Lower lobe of right lung (tissue), 2 donors: Measurements from ENCODE around the gene ELOVL7. TPM values are rescaled to one million over a fixed set of nuclear protein-coding genes. Genes with fewer than 3 reads are reported as not detected.
"Not testable (repeated sequence)": the region's sequence is repeated elsewhere in the genome, so short reads cannot be mapped to it uniquely, and the experiment has no call there.

Experiments used
- ATAC-seq, 2 donors: fragments of 200-7000 bp; cut with Tn5 transposase; one replicate each; pipeline ENCODE4 v1.9.1; 2020 to 2022; ENCODE audit warnings: mild to moderate bottlenecking in 2 of 2, moderate library complexity in 2 of 2
- DNase-seq: peaks from one replicate; pipeline ENCODE4 v3.0.0-alpha.2; 2020
- H3K27ac ChIP-seq: fragments of 200-600 bp; one replicate; pipeline ENCODE4 v1.8.0; 2022
- H3K27me3 ChIP-seq: fragments of 200-600 bp; one replicate; pipeline ENCODE4 v1.8.0; 2022; ENCODE audit warnings: low read depth
- H3K36me3 ChIP-seq: fragments of 200-600 bp; one replicate; pipeline ENCODE4 v1.8.0; 2022; ENCODE audit warnings: mild to moderate bottlenecking
- H3K4me1 ChIP-seq: fragments of 200-600 bp; one replicate; pipeline ENCODE4 v1.8.0; 2022
- H3K4me3 ChIP-seq: fragments of 200-600 bp; one replicate; pipeline ENCODE4 v1.8.0; 2022; ENCODE audit warnings: mild to moderate bottlenecking
- H3K9me3 ChIP-seq: fragments of 200-600 bp; one replicate; pipeline ENCODE4 v1.8.0; 2022
- intact Hi-C: fragments of 100-400 bp; cut with DNase I; formaldehyde crosslinking; loops from one replicate; pipeline ENCODE4 v1.11.0; 2022
- total RNA-seq: library from RNA; stranded (reverse); fragmentation: NEBNext Ultra II Directional; extraction: Animal tissue kit (Norgen Biotek cat#: 25700); gene quantifications from one replicate; pipeline ENCODE4 v1.2.1, GENCODE V29; 2021
- TF ChIP-seq, protein P1 (sequence below): fragments of 200-600 bp; IDR thresholded peaks from one replicate; pipeline ENCODE4 v1.8.0; 2022; ENCODE audit warnings: antibody characterized with exemption, mild to moderate bottlenecking
- donor health status: DM: no; HTN: yes; CAD: no; lungs with severe emphysema.

The ELOVL7 gene
- total RNA-seq, 1 donor from 2014 or later: 5.8 TPM

DNA sequence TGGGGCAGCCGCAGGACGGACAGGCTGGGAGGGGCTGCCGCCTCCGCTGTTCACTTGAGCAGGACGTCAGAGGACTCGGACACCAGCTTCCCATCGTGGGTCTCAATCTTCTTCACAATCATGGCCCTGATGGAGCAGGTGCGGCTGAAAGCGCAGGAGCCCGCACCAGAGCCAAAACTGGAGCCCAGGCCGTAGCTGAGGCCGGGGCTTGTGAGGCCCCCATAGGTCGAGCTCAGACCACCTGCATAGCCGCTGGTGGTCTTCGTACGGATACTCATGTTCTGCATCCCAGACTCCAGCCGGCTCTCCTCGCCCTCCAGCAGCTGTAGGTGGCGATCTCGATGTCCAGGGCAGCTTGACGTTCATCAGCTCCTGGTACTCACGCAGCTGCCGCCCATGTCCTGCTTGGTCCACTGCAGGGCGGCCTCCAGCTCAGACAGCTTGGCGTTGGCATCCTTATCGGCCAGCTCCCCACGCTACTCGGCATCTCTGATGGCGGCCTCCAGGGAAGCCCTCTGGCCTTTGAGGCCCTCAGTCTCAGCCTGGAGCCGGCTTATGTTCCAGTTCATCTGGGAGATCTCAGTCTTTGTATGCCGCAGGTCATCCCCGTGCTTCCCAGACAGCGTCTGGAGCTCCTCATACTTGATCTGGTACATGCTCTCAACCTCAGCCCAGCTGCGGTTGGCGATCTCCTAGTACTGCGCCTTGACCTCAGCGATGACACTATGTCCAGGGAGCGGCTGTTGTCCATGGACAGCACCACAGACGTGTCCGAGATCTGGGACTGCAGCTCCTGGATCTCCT is 100.4 kb downstream of the ELOVL7 start:
- no peak for DNase-seq
- intact Hi-C loops: no loop called here
- H3K27ac ChIP-seq: no peak overlapping the region

DNA sequence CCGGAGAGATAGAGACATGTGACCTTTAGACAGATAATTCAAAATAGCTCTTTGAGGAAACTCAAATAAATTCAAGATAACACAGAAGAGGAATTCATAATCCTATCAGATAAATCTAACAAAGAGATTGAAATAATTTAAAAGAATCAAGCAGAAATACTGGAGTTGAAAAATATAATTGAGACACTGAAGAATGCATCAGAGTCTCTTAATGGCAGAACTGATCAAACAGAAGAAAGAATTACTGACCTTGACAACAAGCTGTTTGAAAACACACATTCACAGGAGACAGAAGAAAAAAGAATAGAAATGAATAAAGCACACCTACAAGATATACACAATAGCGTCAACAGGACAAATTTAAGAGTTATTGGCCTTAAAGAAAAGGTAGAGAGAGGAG is 103.7 kb downstream of the ELOVL7 start:
- intact Hi-C loops: no loop called here
- no peak overlapping the region for H3K4me3 ChIP-seq
- H3K27ac ChIP-seq: no peak overlapping the region
- no peaks in the 10 kb centered on the region for H3K9me3 ChIP-seq
- DNase-seq (no peak), ATAC-seq (no peak)
- H3K27me3 ChIP-seq: no peaks in the 10 kb centered on the region
- no peaks in the 10 kb centered on the region for H3K36me3 ChIP-seq
- TF ChIP-seq, protein P1, sequence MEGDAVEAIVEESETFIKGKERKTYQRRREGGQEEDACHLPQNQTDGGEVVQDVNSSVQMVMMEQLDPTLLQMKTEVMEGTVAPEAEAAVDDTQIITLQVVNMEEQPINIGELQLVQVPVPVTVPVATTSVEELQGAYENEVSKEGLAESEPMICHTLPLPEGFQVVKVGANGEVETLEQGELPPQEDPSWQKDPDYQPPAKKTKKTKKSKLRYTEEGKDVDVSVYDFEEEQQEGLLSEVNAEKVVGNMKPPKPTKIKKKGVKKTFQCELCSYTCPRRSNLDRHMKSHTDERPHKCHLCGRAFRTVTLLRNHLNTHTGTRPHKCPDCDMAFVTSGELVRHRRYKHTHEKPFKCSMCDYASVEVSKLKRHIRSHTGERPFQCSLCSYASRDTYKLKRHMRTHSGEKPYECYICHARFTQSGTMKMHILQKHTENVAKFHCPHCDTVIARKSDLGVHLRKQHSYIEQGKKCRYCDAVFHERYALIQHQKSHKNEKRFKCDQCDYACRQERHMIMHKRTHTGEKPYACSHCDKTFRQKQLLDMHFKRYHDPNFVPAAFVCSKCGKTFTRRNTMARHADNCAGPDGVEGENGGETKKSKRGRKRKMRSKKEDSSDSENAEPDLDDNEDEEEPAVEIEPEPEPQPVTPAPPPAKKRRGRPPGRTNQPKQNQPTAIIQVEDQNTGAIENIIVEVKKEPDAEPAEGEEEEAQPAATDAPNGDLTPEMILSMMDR: no peak
- no peaks in the 10 kb centered on the region for H3K4me1 ChIP-seq

More for the DNA sequence above, 100.4 kb downstream of the ELOVL7 start:
- Histone ChIP-seq H3K27me3 (no peaks in the 10 kb centered on the region), H3K4me1 (no peaks in the 10 kb centered on the region), H3K9me3 (no peaks in the 10 kb centered on the region), H3K36me3 (no peaks in the 10 kb centered on the region), H3K4me3 (no peak overlapping the region)
- TF ChIP-seq, protein P1: no peak
- ATAC-seq: no peak

DNA sequence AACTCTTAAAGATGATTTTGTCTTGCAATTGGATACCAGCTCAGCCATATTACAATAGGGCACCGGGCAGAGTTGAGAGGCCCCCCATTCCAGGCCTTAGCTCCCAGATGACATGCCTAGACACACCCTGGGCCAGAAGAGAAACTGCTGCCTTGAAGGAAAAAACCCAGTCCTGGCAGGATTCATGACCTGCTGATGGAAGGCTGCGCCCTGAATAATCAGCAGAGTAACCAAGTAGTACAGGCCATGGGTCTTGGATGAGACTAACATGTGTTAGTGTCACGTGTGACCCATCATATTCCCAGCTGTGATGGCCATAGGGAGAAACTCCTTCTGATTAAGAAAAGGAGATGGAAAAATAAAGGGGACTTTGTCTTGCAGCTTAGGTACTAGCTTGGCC is 105.1 kb downstream of the ELOVL7 start:
- Histone ChIP-seq H3K9me3 (no peaks in the 10 kb centered on the region), H3K4me3 (no peak overlapping the region), H3K4me1 (no peaks in the 10 kb centered on the region), H3K27ac (no peak overlapping the region), H3K36me3 (no peaks in the 10 kb centered on the region), H3K27me3 (no peaks in the 10 kb centered on the region)
- TF ChIP-seq, protein P1: no peak
- ATAC-seq: no peak
- intact Hi-C loops: no loop called here
- no peak for DNase-seq

DNA sequence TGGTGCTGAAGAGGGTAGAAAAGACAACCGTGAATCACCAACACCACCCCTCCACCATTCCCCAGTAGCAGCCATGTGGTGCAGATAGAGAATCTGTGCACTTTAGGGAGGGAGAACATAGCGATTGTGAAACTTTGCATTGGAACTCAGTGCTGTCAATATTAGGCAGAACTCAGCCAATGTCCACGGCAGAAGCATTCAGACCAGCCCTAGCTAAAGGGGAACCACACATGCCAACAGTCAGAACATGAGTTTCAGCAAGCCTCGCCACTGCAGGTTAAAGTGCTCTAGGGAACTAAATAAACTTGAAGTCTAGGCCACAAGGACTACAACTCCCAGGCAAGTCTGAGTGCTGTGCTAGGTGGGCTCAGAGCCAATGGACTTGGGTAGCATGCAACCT is 105.6 kb downstream of the ELOVL7 start:
- Histone ChIP-seq H3K27ac (no peak overlapping the region), H3K4me1 (no peaks in the 10 kb centered on the region), H3K9me3 (no peaks in the 10 kb centered on the region), H3K4me3 (no peak overlapping the region), H3K36me3 (no peaks in the 10 kb centered on the region), H3K27me3 (no peaks in the 10 kb centered on the region)
- ATAC-seq (no peak), DNase-seq (no peak)
- TF ChIP-seq, protein P1: no peak
- intact Hi-C loops: no loop called here

DNA sequence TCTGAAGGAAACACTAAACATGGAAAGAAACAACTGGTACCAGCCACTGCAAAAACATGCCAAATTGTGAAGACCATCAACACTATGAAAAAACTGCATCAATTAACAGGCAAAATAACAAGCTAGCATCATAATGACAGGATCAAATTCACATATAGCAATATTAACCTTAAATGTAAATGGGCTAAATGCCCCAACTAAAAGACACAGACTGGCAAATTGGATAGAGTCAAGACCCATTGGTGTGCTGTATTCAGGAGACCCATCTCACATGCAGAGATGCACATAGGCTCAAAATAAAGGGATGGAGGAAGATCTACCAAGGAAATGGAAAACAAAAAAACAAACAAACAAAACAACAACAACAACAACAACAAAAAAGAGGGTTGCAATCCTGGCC is 113.2 kb downstream of the ELOVL7 start:
- H3K27me3 ChIP-seq, H3K27ac ChIP-seq, H3K4me1 ChIP-seq, DNase-seq, H3K4me3 ChIP-seq, intact Hi-C loops, H3K9me3 ChIP-seq, H3K36me3 ChIP-seq, ATAC-seq: not testable (repeated sequence)

DNA sequence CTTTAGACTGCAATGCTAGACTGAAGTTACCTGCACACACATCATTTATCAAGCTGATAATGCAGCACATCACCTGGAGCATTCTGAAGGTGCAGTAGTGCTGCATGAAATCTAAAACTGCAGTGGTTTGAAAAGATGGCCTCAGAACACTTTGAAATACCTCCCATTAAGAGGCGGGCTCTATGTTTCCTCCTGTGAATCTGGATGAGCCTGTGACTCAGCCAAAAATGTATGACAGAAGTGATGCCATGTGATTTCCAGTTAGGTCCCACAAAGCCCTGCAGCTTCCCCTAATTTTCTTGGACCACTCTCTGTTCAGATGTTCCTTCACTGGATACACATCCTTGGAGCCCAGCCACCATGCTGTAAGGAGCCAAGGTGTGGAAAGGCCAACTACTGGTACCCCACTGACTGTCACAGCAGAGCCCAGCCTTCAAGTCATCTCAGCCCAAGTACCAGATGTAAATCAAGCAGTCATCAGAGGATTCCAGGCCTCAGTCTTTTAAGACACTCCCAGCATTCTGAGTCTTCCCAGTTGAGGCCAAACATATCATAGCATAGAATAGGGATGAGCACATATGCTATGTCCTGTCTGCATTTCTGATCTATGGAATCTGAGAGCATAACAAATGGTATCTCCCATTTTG is 116.9 kb downstream of the ELOVL7 start:
- ATAC-seq (no peak), DNase-seq (no peak)
- H3K36me3 ChIP-seq: no peaks in the 10 kb centered on the region
- TF ChIP-seq, protein P1: no peak
- no peak overlapping the region for H3K4me3 ChIP-seq
- H3K27me3 ChIP-seq: no peaks in the 10 kb centered on the region
- no peak overlapping the region for H3K27ac ChIP-seq
- intact Hi-C loops: no loop called here
- no peaks in the 10 kb centered on the region for H3K4me1 ChIP-seq
- no peaks in the 10 kb centered on the region for H3K9me3 ChIP-seq
